Caco-2 (cell line): ENCODE measurements around the gene KIF6. TPM values are rescaled to one million over a fixed set of nuclear protein-coding genes. Genes with fewer than 3 reads are reported as not detected.

Experiments
- BruUV-seq: library from RNA; stranded (reverse); fragments of 400-500 nt; replicated peaks from 2 replicates; lab custom pipeline; 2021; lab: Mats Ljungman, UMichigan
- CTCF ChIA-PET: fragments of 300-600 bp; sonication (Branson Sonifier 250); formaldehyde crosslinking; loops from one replicate; lab custom pipeline; 2022; ENCODE audit warnings: antibody characterized with exemption; lab: Charles Lee
- POLR2A ChIA-PET: fragments of 300-600 bp; sonication (Branson Sonifier 250); formaldehyde crosslinking; loops from one replicate; lab custom pipeline; 2022; ENCODE audit warnings: antibody characterized with exemption; lab: Charles Lee
- DNase-seq, 2 experiments: peaks; one replicate each; pipeline versions ENCODE4 v3.0.0 to v3.0.0-alpha.2; 2020 to 2022
- H3K27me3 ChIP-seq: replicated peaks from 2 replicates; pipeline ENCODE4 v1.6.0; 2011; ENCODE audit warnings: low read length; ENCODE audit not compliant: control insufficient read depth, insufficient read depth
- H3K36me3 ChIP-seq: 2 replicates; pipeline ENCODE4 v1.5.1; 2011; ENCODE audit warnings: low read length; ENCODE audit not compliant: control insufficient read depth, insufficient read depth
- H3K4me1 ChIP-seq: fragments of 250-450 bp; sonication (Bioruptor Pico); 2 replicates; pipeline ENCODE4 v1.5.1; 2020; ENCODE audit warnings: mild to moderate bottlenecking
- H3K4me3 ChIP-seq: 2 replicates; pipeline ENCODE4 v1.5.1; 2011; ENCODE audit warnings: low read depth, mild to moderate bottlenecking, control low read depth, low read length
- H3K9me3 ChIP-seq: fragments of 250-450 bp; sonication (Bioruptor Pico); 2 replicates; pipeline ENCODE4 v1.5.1; 2020; ENCODE audit warnings: mild to moderate bottlenecking, moderate library complexity
- H3K27ac Mint-ChIP-seq: one replicate; pipeline ENCODE4 v1.8.0; 2022; ENCODE audit warnings: mixed read lengths; ENCODE audit not compliant: unreplicated experiment
- H3K27me3 Mint-ChIP-seq: one replicate; pipeline ENCODE4 v1.8.0; 2022; ENCODE audit warnings: mixed read lengths; ENCODE audit not compliant: insufficient read depth, unreplicated experiment
- H3K36me3 Mint-ChIP-seq: one replicate; pipeline ENCODE4 v1.8.0; 2022; ENCODE audit warnings: mild to moderate bottlenecking, mixed read lengths; ENCODE audit not compliant: insufficient read depth, unreplicated experiment
- H3K4me1 Mint-ChIP-seq: one replicate; pipeline ENCODE4 v1.8.0; 2022; ENCODE audit warnings: low read depth, mixed read lengths; ENCODE audit not compliant: unreplicated experiment
- H3K4me3 Mint-ChIP-seq: one replicate; pipeline ENCODE4 v1.8.0; 2022; ENCODE audit warnings: mild to moderate bottlenecking, moderate library complexity, mixed read lengths; ENCODE audit not compliant: unreplicated experiment
- H3K9me3 Mint-ChIP-seq: one replicate; pipeline ENCODE4 v1.8.0; 2022; ENCODE audit warnings: mixed read lengths; ENCODE audit not compliant: unreplicated experiment
- CTCF ChIP-seq, 2 experiments: fragments of 200-600 bp in 1 of 2; IDR thresholded peaks; 1 replicate in 1 of 2; 2 replicates in 1 of 2; pipeline versions ENCODE4 v1.5.1 to v1.8.0; 2011 to 2022; ENCODE audit warnings: antibody characterized with exemption in 1 of 2, control low read depth in 1 of 2, inconsistent platforms in 1 of 2, low read depth in 1 of 2, low read length in 1 of 2, mild to moderate bottlenecking in 1 of 2, moderate library complexity in 1 of 2; ENCODE audit not compliant: insufficient read depth in 1 of 2, severe bottlenecking in 1 of 2, unreplicated experiment in 1 of 2
- intact Hi-C: fragments of 100-400 bp; cut with micrococcal nuclease; formaldehyde crosslinking; loops from one replicate; pipeline ENCODE4 v1.10.0; 2022; ENCODE audit not compliant: unreplicated experiment
- total RNA-seq: library from RNA; stranded (reverse); gene quantifications from 2 replicates; pipeline ENCODE4 v1.2.3, GENCODE V29; 2022

Gene KIF6
- total RNA-seq, 1 experiment from 2014 or later: not detected

DNA sequence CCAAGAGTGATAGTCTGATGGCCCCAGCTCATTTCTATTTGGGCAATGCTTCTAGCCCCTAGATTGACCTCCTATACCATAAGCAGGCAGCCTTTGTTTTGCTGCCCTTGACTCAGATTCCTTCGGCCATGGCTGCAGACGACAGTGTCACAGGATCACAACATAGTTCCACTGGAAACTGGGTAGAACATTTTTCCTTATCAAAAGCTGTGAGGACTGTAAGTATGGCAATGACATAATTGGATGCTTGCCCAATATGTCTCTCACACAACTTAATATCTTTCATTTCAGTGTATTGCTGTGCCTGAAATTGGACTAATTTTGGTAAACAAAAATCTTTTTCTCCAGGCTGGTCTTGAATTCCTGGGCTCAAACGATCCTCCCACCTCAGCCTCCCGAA is 22.9 kb downstream of the KIF6 start:
- H3K27ac Mint-ChIP-seq: no peak overlapping the region
- no peaks in the 10 kb centered on the region for H3K36me3 ChIP-seq
- H3K27me3 Mint-ChIP-seq: peaks cover 7% of the 10 kb centered on the region
- H3K9me3 ChIP-seq: no peaks in the 10 kb centered on the region
- H3K4me1 Mint-ChIP-seq: no peaks in the 10 kb centered on the region
- DNase-seq: no peak
- no TSS peak for BruUV-seq
- H3K27me3 ChIP-seq: no peaks in the 10 kb centered on the region
- intact Hi-C loops: no loop called here
- no peaks in the 10 kb centered on the region for H3K4me1 ChIP-seq
- no peaks in the 10 kb centered on the region for H3K36me3 Mint-ChIP-seq
- no peaks in the 10 kb centered on the region for H3K9me3 Mint-ChIP-seq
- H3K4me3 Mint-ChIP-seq: no peak overlapping the region
- TF ChIP-seq CTCF (IDR thresholded peaks at IDR 0.05; ENCODE audit: insufficient read depth in 1 of 2, low read depth in 1 of 2, low read length in 1 of 2, severe bottlenecking in 1 of 2, unreplicated experiment in 1 of 2): no peak
- H3K4me3 ChIP-seq: no peak overlapping the region
- ChIA-PET CTCF (no interaction called here), POLR2A (no interaction called here)

- DNase-seq: no peak
- Mint-ChIP-seq H3K4me3 (no peak overlapping the region), H3K36me3 (no peaks in the 10 kb centered on the region), H3K9me3 (no peaks in the 10 kb centered on the region), H3K27ac (no peak overlapping the region), H3K4me1 (no peaks in the 10 kb centered on the region), H3K27me3 (peaks cover 7% of the 10 kb centered on the region)
- Histone ChIP-seq H3K27me3 (no peaks in the 10 kb centered on the region), H3K36me3 (no peaks in the 10 kb centered on the region), H3K4me1 (no peaks in the 10 kb centered on the region), H3K9me3 (no peaks in the 10 kb centered on the region), H3K4me3 (no peak overlapping the region)
- no peak for TF ChIP-seq CTCF (IDR thresholded peaks at IDR 0.05; ENCODE audit: insufficient read depth in 1 of 2, low read depth in 1 of 2, low read length in 1 of 2, severe bottlenecking in 1 of 2, unreplicated experiment in 1 of 2)
- no TSS peak for BruUV-seq
- CTCF ChIA-PET: interaction anchor here (0.6 kb wide), 1 partner anchor 330 kb away, joined by 4 read pairs; no protein-coding TSS in a partner anchor
- intact Hi-C loops: no loop called here
- POLR2A ChIA-PET: no interaction called here
Observed at GRCh38 chr6:39700362-39700761, 24.8 kb downstream of the KIF6 start.

DNA sequence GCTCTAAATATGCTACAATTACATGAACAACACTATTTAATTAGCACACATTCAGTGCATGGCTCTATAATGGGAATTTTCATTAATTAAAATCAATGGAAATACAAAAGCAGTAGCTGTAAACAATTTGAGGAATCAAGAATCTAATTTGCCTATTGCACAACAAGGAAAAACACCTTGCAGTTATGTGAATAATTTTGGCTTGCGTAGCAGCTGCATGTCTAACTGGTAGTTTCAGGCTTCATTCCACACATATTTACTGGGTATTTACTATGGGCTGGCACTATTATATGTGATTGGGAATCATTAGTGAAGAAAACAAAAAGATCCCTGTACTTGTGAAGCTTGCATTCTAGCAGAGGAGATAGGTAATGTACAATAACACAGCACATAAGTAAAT is 26.4 kb downstream of the KIF6 start:
- no TSS peak for BruUV-seq
- Histone ChIP-seq H3K9me3 (no peaks in the 10 kb centered on the region), H3K27me3 (no peaks in the 10 kb centered on the region), H3K36me3 (no peaks in the 10 kb centered on the region), H3K4me1 (no peaks in the 10 kb centered on the region), H3K4me3 (no peak overlapping the region)
- Mint-ChIP-seq H3K9me3 (no peaks in the 10 kb centered on the region), H3K4me3 (no peak overlapping the region), H3K4me1 (no peaks in the 10 kb centered on the region), H3K27me3 (peaks cover 7% of the 10 kb centered on the region), H3K36me3 (no peaks in the 10 kb centered on the region), H3K27ac (no peak overlapping the region)
- DNase-seq: no peak
- TF ChIP-seq CTCF (IDR thresholded peaks at IDR 0.05; ENCODE audit: insufficient read depth in 1 of 2, low read depth in 1 of 2, low read length in 1 of 2, severe bottlenecking in 1 of 2, unreplicated experiment in 1 of 2): no peak
- POLR2A ChIA-PET: no interaction called here
- intact Hi-C loops: no loop called here
- CTCF ChIA-PET: no interaction called here
